HepG2 (cell line): ENCODE measurements around the gene PRXL2A. TPM values are rescaled to one million over a fixed set of nuclear protein-coding genes. Genes with fewer than 3 reads are reported as not detected.

ENCODE experiments used
- CCDC6 ChIP-seq: sonication (generic); formaldehyde crosslinking; IDR thresholded peaks from 2 replicates; pipeline ENCODE4 v1.8.1; 2022; ENCODE audit warnings: mild to moderate bottlenecking, missing genetic modification reagents, moderate library complexity
- FOXP1 ChIP-seq, 2 experiments: fragments of 450-650 bp in 1 of 2; IDR thresholded peaks; 2 replicates each; pipeline ENCODE4 v1.6.1; 2017 to 2018; ENCODE audit warnings: antibody characterized with exemption in 1 of 2
- HOXA7 ChIP-seq: sonication (generic); formaldehyde crosslinking; IDR thresholded peaks from 2 replicates; pipeline ENCODE4 v1.8.1; 2022; ENCODE audit warnings: mild to moderate bottlenecking, missing genetic modification reagents, moderate library complexity
- MYC ChIP-seq: sonication (generic); formaldehyde crosslinking; IDR thresholded peaks from 2 replicates; pipeline ENCODE4 v1.9.0; 2021; ENCODE audit warnings: missing genetic modification reagents, borderline replicate concordance
- NFYB ChIP-seq: sonication (generic); formaldehyde crosslinking; IDR thresholded peaks from 2 replicates; pipeline ENCODE4 v1.4.0; 2020; ENCODE audit warnings: missing genetic modification reagents
- NR0B2 ChIP-seq: sonication (generic); formaldehyde crosslinking; IDR thresholded peaks from 2 replicates; pipeline ENCODE4 v1.4.0; 2020; ENCODE audit warnings: mild to moderate bottlenecking, missing genetic modification reagents
- PITX1 ChIP-seq: sonication (generic); formaldehyde crosslinking; IDR thresholded peaks from 2 replicates; pipeline ENCODE4 v1.5.1; 2020; ENCODE audit warnings: mild to moderate bottlenecking, missing genetic modification reagents
- SAFB2 ChIP-seq: sonication (generic); formaldehyde crosslinking; IDR thresholded peaks from 2 replicates; pipeline ENCODE4 v1.5.1; 2020; ENCODE audit warnings: missing genetic modification reagents, low read depth, mild to moderate bottlenecking, borderline replicate concordance
- SALL1 ChIP-seq: sonication (generic); formaldehyde crosslinking; IDR thresholded peaks from 2 replicates; pipeline ENCODE4 v1.8.0; 2022; ENCODE audit warnings: mild to moderate bottlenecking, missing genetic modification reagents
- SALL2 ChIP-seq: sonication (generic); formaldehyde crosslinking; IDR thresholded peaks from 2 replicates; pipeline ENCODE4 v1.8.1; 2023; ENCODE audit warnings: mild to moderate bottlenecking, missing genetic modification reagents, inconsistent platforms
- SATB2 ChIP-seq: sonication (generic); formaldehyde crosslinking; IDR thresholded peaks from 2 replicates; pipeline ENCODE4 v1.5.0; 2020; ENCODE audit warnings: missing genetic modification reagents
- SMAD3 ChIP-seq: sonication (generic); formaldehyde crosslinking; IDR thresholded peaks from 2 replicates; pipeline ENCODE4 v1.4.0; 2020; ENCODE audit warnings: missing genetic modification reagents
- SNAPC5 ChIP-seq: sonication (generic); formaldehyde crosslinking; IDR thresholded peaks from 2 replicates; pipeline ENCODE4 v1.8.1; 2023; ENCODE audit warnings: mild to moderate bottlenecking, missing genetic modification reagents, borderline replicate concordance
- SOX13 ChIP-seq, 3 experiments: fragments of 450-650 bp in 1 of 3; sonication (generic) in 1 of 3; formaldehyde crosslinking in 1 of 3; IDR thresholded peaks in 2 of 3; conservative IDR thresholded peaks in 1 of 3; 2 replicates each; pipeline versions ENCODE4 v1.5.0 to v1.6.1; 2016 to 2020; ENCODE audit warnings: antibody characterized with exemption in 1 of 3, mild to moderate bottlenecking in 1 of 3, missing compliant biosample characterization in 1 of 3, missing genetic modification reagents in 1 of 3, moderate library complexity in 1 of 3
- STAT5B ChIP-seq: sonication (generic); formaldehyde crosslinking; IDR thresholded peaks from 2 replicates; pipeline ENCODE4 v1.4.0; 2020; ENCODE audit warnings: missing genetic modification reagents
- TBX3 ChIP-seq: fragments of 450-650 bp; IDR thresholded peaks from 2 replicates; pipeline ENCODE4 v1.6.1; 2017; ENCODE audit warnings: antibody characterized with exemption, mild to moderate bottlenecking, inconsistent platforms, borderline replicate concordance
- TEAD3 ChIP-seq: optimal IDR thresholded peaks from 2 replicates; pipeline ENCODE3; 2016; ENCODE audit warnings: borderline replicate concordance
- ZNF292 ChIP-seq: sonication (generic); formaldehyde crosslinking; IDR thresholded peaks from 2 replicates; pipeline ENCODE4 v1.8.1; 2022; ENCODE audit warnings: mild to moderate bottlenecking, low read depth, missing genetic modification reagents, borderline replicate concordance
- ZNF597 ChIP-seq: sonication (generic); formaldehyde crosslinking; IDR thresholded peaks from 2 replicates; pipeline ENCODE4 v1.5.0; 2020; ENCODE audit warnings: missing genetic modification reagents
- ZNF607 ChIP-seq: sonication (generic); formaldehyde crosslinking; IDR thresholded peaks from 2 replicates; pipeline ENCODE4 v1.5.1; 2020; ENCODE audit warnings: missing genetic modification reagents, mild to moderate bottlenecking, borderline replicate concordance
- ZNF770 ChIP-seq: sonication (generic); formaldehyde crosslinking; IDR thresholded peaks from 2 replicates; pipeline ENCODE4 v1.5.0; 2020; ENCODE audit warnings: mild to moderate bottlenecking, missing genetic modification reagents
- ZSCAN25 ChIP-seq: sonication (generic); formaldehyde crosslinking; IDR thresholded peaks from 2 replicates; pipeline ENCODE4 v1.8.0; 2022; ENCODE audit warnings: mild to moderate bottlenecking, missing genetic modification reagents
- polyA plus RNA-seq, 8 experiments: library from polyadenylated mRNA; depleted of rRNA in 3 of 8; stranded (reverse) in 7 of 8; unstranded in 1 of 8; fragments of >200 nt; fragmentation: Illumina TruSeq in 4 of 8; extraction: Trizol in 4 of 8; gene quantifications; 2 replicates each; pipeline versions ENCODE4 v1.2.1 to v1.2.3, GENCODE V29; 2011 to 2016; ENCODE audit warnings: low read depth in 4 of 8, missing spikeins in 1 of 8, mixed read lengths in 1 of 8; ENCODE audit not compliant: insufficient read depth in 1 of 8
- total RNA-seq, 5 experiments: library from RNA; depleted of rRNA; stranded (reverse); fragments of >200 nt; fragmentation: Illumina TruSeq; extraction: Trizol; gene quantifications; 2 replicates each; pipeline ENCODE4 v1.2.3, GENCODE V29; 2016; ENCODE audit warnings: low read depth in 1 of 5
- TF ChIP-seq, protein P1 (sequence below): sonication (generic); formaldehyde crosslinking; conservative IDR thresholded peaks from 2 replicates; pipeline ENCODE4 v1.8.1; 2023; ENCODE audit warnings: missing genetic modification reagents
- TF ChIP-seq, protein P2 (sequence below): sonication (generic); formaldehyde crosslinking; IDR thresholded peaks from 2 replicates; pipeline ENCODE4 v1.8.1; 2023; ENCODE audit warnings: missing genetic modification reagents, mild to moderate bottlenecking, borderline replicate concordance

The PRXL2A gene
- total and polyA plus RNA-seq, 2 of the 13 experiments (the other 11 are each of a cell fraction or from before 2014, with no cell fraction given), result 43.9 to 79.9 TPM

- TF ChIP-seq FOXP1 (IDR thresholded peaks at IDR 0.05), result no peak
- TF ChIP-seq FOXP1 (CRISPR knock-in tag; IDR thresholded peaks at IDR 0.05), result no peak
- TF ChIP-seq MYC (CRISPR knock-in tag), result peak; percentile 87
- TF ChIP-seq ZSCAN25 (CRISPR knock-in tag), result peak; percentile 66
- no peak for TF ChIP-seq ZNF770 (CRISPR knock-in tag)
- TF ChIP-seq SOX13 (IDR thresholded peaks at IDR 0.05), result no peak
- TF ChIP-seq SOX13 (CRISPR knock-in tag; conservative IDR thresholded peaks at IDR 0.05 in 1 of 2, IDR thresholded peaks at IDR 0.05 in 1 of 2), result no peak
- TF ChIP-seq SALL2 (CRISPR knock-in tag), result no peak
- TF ChIP-seq NR0B2 (CRISPR knock-in tag), result peak; percentile 85
- peak; percentile 82 for TF ChIP-seq SALL1 (CRISPR knock-in tag)
- TF ChIP-seq SMAD3, result no peak
- no peak for TF ChIP-seq SNAPC5 (CRISPR knock-in tag)
- TF ChIP-seq, protein P1, sequence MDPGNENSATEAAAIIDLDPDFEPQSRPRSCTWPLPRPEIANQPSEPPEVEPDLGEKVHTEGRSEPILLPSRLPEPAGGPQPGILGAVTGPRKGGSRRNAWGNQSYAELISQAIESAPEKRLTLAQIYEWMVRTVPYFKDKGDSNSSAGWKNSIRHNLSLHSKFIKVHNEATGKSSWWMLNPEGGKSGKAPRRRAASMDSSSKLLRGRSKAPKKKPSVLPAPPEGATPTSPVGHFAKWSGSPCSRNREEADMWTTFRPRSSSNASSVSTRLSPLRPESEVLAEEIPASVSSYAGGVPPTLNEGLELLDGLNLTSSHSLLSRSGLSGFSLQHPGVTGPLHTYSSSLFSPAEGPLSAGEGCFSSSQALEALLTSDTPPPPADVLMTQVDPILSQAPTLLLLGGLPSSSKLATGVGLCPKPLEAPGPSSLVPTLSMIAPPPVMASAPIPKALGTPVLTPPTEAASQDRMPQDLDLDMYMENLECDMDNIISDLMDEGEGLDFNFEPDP, result no peak
- no peak for TF ChIP-seq HOXA7 (CRISPR knock-in tag)
- TF ChIP-seq, protein P2, sequence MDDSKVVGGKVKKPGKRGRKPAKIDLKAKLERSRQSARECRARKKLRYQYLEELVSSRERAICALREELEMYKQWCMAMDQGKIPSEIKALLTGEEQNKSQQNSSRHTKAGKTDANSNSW (CRISPR knock-in tag), result peak; percentile 66; the same call in 1 of the 2 replicates
- peak; percentile 64; the same call in 1 of the 2 replicates for TF ChIP-seq SAFB2 (CRISPR knock-in tag)
- TF ChIP-seq ZNF597, result no peak
- TF ChIP-seq TEAD3, result no peak
- TF ChIP-seq NFYB (CRISPR knock-in tag), result no peak
- no peak for TF ChIP-seq TBX3
- TF ChIP-seq PITX1 (CRISPR knock-in tag), result peak; percentile 34; the same call in 1 of the 2 replicates
- TF ChIP-seq CCDC6, result peak; percentile 87; the same call in 1 of the 2 replicates
- no peak for TF ChIP-seq STAT5B (CRISPR knock-in tag)
- TF ChIP-seq ZNF607 (CRISPR knock-in tag), result peak; percentile 87
- peak; percentile 60; the same call in 1 of the 2 replicates for TF ChIP-seq SATB2 (CRISPR knock-in tag)
- TF ChIP-seq ZNF292 (CRISPR knock-in tag), result no peak
Measured at GRCh38 chr10:80408242-80409101, at the start of gene PRXL2A (continued).
